GM21737 (cell line): ENCODE measurements around the gene FHOD3.
"Not testable (repeated sequence)": the region's sequence is repeated elsewhere in the genome, so short reads cannot be mapped to it uniquely, and the experiment has no call there.

Experiments used
- ATAC-seq: cut with Tn5 transposase; IDR thresholded peaks from one replicate; pipeline ENCODE4 v1.9.1; 2021; ENCODE audit warnings: mild to moderate bottlenecking, moderate library complexity; ENCODE audit not compliant: unreplicated experiment

The FHOD3 gene

DNA sequence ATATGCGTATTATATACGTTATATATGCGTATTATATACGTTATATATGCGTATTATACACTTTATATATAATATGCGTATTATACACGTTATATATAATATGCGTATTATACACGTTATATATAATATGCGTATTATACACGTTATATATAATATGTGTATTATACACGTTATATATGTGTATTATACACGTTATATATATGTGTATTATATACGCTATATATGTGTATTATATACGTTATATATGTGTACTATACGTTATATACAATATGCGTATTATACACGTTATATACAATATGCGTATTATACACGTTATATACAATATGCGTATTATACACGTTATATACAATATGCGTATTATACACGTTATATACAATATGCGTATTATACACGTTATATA, 465.5 kb downstream of the FHOD3 start:
- ATAC-seq, result not testable (repeated sequence)

GRCh38 chr18:36766836-36767235, 469.3 kb downstream of the FHOD3 start:
- ATAC-seq, result no peak

- ATAC-seq, result no peak
Measured at GRCh38 chr18:36769172-36769571, 471.7 kb downstream of the FHOD3 start.

DNA sequence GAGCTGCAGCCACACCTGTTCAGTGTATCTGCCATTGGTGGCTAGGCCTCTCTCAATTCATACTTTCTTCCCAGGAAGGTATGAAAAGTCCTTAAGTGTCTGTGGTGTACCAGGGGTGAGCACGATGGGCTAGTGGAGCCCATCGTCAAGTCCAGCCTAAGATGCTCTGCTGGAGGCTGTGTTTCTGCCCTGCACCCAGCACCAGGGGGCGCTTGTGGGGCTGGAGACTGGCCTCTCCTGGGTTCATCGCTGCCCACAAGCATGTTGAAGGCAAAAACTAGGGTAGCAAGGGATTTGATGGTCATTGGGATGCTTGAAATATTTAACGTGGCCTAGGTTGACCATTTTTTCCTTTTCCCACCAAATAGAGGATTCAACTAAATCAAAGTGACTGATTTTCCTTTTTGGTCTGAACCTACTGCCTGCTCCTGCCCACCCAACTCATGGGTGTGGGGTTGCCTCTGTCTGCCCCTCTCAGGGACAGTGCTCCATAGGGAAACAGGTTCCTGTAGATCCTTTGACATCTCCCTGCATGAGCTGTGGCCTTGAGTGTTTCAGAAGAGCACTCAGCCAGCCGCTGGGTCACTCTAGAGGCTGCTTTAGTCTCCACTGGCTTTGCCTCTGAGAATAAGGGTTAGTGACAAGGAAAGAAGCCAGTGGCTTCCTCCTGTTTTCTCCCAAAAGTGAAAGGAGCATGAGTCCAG, 472.2 kb downstream of the FHOD3 start:
- ATAC-seq, result no peak

GRCh38 chr18:36770315-36770946, 472.9 kb downstream of the FHOD3 start:
- no peak for ATAC-seq

DNA sequence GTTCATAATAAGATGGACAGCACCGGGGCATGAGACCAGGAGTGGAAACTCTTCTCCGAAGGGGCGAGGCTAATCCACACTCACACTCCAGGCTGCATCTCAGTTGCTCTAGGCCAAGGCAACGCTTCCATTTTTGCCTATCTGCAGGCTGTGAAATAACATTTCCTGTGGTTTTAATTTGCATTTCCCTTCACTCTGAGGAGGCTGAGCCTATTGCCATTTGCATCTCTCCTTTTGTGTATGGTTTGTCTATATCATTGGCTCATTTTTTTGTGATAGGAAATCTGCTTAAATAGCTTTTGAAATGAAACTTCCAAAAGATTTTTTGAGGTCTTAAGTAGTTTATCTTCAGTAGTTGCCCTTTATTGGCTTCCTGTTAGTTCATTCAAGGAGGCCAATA, 473.7 kb downstream of the FHOD3 start:
- no peak for ATAC-seq

GRCh38 chr18:36772241-36772723, 474.8 kb downstream of the FHOD3 start:
- no peak for ATAC-seq

DNA sequence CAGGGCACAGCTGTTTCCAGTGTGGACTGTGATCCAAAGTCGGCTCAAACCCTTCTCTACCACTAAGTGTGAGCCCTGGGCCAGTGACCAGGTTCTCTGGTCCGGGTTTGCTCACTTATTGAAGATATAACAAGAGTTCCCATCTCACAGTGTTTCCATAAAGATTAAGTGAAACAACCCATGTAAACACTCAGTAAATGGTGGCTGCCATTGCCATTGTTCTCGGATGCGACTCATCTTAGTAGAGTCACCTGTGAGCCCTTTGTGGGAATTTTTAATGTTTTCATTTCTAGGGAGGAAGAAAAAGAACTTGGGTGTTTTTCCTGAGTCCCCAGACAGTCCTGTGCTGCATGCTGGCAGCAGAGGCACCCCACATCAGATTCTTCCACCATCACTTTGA, 477.9 kb downstream of the FHOD3 start:
- ATAC-seq, result no peak

GRCh38 chr18:36776650-36777049, 479.1 kb downstream of the FHOD3 start:
- ATAC-seq, result no peak

DNA sequence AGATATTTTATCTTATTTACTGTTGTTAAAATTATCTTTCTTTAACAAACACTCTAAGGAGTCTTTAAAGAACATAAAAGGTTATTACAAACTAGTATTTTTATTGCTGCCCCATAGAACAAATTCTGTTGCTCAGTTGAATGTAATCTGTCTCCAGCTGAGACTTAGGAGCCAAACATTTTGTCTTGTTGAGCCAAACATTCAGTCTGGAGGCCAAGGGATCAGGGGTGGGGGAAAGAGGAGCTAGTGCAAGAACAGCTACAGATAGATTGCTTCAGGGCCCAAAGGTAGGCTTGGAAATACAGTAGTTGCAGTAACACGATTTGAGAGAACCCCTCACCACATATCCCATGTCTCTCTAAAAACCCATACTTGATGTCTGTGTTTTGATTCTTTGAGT, 480.1 kb downstream of the FHOD3 start:
- no peak for ATAC-seq

DNA sequence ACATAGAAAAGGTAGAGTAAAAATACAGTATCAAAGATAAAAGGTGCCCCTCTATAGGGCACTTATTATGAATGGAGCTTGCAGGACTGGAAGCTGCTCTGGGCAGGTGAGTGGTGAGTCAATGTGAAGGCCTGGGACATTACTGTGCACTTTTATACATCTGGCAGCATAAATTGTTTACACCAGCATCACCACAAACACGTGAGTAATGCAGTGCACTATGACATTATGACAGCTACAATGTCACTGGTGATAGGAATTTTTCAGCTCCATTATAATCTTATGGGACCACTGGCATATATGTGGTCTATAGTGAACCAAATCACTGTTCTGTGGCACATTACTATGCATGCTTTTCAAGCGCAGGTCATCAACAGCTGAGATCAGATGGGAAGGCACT, 483.2 kb downstream of the FHOD3 start:
- ATAC-seq, result no peak

GRCh38 chr18:36782710-36783109, 485.2 kb downstream of the FHOD3 start:
- ATAC-seq, result no peak

GRCh38 chr18:36783792-36784191, 486.3 kb downstream of the FHOD3 start:
- ATAC-seq, result no peak

GRCh38 chr18:36786686-36787085, 489.2 kb downstream of the FHOD3 start:
- no peak for ATAC-seq

GRCh38 chr18:36792634-36793283, 495.2 kb downstream of the FHOD3 start:
- ATAC-seq, result no peak

- ATAC-seq, result no peak
Measured at GRCh38 chr18:36798738-36799473, 501.4 kb downstream of the FHOD3 start.

DNA sequence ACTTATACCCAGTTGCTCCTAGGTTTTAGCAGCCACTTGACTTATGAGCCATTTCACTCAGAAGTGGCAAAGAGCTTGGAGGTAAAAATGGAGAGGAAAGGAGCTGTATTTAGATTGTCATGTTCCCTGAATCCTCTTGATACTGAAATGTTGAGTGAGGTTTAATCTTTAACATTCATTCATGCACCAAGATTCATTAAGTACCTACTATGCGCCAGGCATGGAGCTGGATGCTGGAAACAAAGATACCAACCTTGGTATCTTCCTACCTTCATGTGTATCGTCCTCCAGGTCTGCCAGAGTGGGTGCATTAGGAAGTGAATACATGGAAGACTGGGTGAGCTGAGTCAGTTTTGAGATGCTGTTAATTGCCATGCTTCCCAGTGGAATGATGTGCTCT, 507.6 kb downstream of the FHOD3 start:
- ATAC-seq, result no peak

GRCh38 chr18:36808681-36809080, 511.2 kb downstream of the FHOD3 start:
- no peak for ATAC-seq

GRCh38 chr18:36809590-36810381, 512.3 kb downstream of the FHOD3 start:
- peak; percentile 98 for ATAC-seq

DNA sequence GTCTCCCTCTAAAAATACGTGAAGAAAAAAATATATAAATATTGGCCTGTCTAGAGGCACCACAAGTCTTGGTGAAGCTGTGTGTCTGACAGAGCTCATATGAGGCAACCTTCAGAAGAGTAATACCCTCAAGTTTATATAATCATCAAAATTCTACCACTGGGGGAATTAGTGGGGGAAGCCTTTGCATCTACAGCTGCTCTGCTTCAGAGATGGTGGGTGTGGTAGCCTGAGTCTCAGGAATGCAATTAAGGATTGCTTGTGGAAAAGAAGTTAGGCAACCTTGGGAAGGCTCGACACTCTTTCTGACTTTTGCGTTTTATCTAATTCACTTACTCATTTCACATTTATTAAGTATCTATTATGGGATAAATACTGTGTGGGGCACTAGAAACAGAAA, 513.9 kb downstream of the FHOD3 start:
- no peak for ATAC-seq

DNA sequence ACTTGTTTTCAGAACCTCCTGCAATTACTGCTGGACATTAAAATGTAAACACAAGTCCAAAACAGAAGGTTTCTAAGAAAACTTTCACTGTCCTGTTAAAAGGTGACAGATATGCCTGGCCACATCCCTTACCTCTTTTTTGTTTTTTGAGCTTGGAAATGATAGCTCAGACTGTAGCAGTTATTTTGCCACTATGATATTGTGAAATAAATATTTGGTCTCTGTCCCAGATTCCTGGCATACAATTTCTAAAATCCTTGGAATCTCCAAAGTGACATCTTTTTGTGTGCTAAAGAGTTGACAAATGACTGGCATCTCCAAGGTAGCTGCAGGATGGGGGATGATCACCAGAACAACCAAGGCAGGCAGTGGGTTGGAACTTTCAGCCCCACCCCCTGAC, 514.4 kb downstream of the FHOD3 start:
- no peak for ATAC-seq
